T-cell (primary cell): ENCODE data around the gene ZNF507. TPM values are rescaled to one million over a fixed set of nuclear protein-coding genes. Genes with fewer than 3 reads are reported as not detected.

Experiments used
- ATAC-seq, 4 experiments: fragments of 200-7000 bp in 3 of 4; fragments of 150-1000 bp in 1 of 4; cut with Tn5 transposase; replicated peaks in 1 of 4; 1 replicate in 3 of 4; 2 replicates in 1 of 4; pipeline ENCODE4 v1.10.0; 2021; ENCODE audit warnings: moderate library complexity in 3 of 4, mild to moderate bottlenecking in 2 of 4, moderate number of reproducible peaks in 1 of 4
- CTCF ChIA-PET, 2 donors: fragments of 300-600 bp; sonication (Branson Sonifier 250); formaldehyde crosslinking; loops; one replicate each; lab custom pipeline; 2022; ENCODE audit warnings: antibody characterized with exemption in 2 of 2; lab: Charles Lee
- POLR2A ChIA-PET, 2 donors: fragments of 300-600 bp; sonication (Branson Sonifier 250); formaldehyde crosslinking; loops; one replicate each; lab custom pipeline; 2022; ENCODE audit warnings: antibody characterized with exemption in 2 of 2; lab: Charles Lee
- DNase-seq, 35 experiments: peaks; one replicate each; pipeline versions ENCODE4 v3.0.0 to v3.0.0-alpha.2; 2013 to 2023
- H3K27ac ChIP-seq: one replicate; pipeline ENCODE4 v1.5.1; 2013; ENCODE audit warnings: low read length
- H3K27me3 ChIP-seq, 2 experiments: replicated peaks in 1 of 2; 1 replicate in 1 of 2; 2 replicates in 1 of 2; pipeline versions ENCODE4 v1.6.1 to v1.7.0; 2013; ENCODE audit warnings: low read length in 1 of 2, mixed read lengths in 1 of 2; ENCODE audit not compliant: control insufficient read depth in 2 of 2, insufficient read depth in 2 of 2; ENCODE audit errors: extremely low read depth in 1 of 2
- H3K36me3 ChIP-seq, 2 donors: 1 replicate in 1 of 2; 2 replicates in 1 of 2; pipeline versions ENCODE4 v1.6.1 to v1.7.0; 2013; ENCODE audit warnings: low read length in 1 of 2; ENCODE audit not compliant: control insufficient read depth in 2 of 2, insufficient read depth in 1 of 2; ENCODE audit errors: extremely low read depth in 1 of 2
- H3K4me1 ChIP-seq, 2 experiments: 1 replicate in 1 of 2; 2 replicates in 1 of 2; pipeline versions ENCODE4 v1.6.1 to v1.7.0; 2013; ENCODE audit warnings: low read length in 2 of 2, mixed read lengths in 1 of 2; ENCODE audit not compliant: insufficient read depth in 2 of 2, control insufficient read depth in 1 of 2; ENCODE audit errors: extremely low read depth in 1 of 2
- H3K4me3 ChIP-seq, 2 donors: 1 replicate in 1 of 2; 2 replicates in 1 of 2; pipeline versions ENCODE4 v1.5.1 to v1.7.0; 2013; ENCODE audit warnings: mild to moderate bottlenecking in 2 of 2, low read length in 1 of 2, moderate library complexity in 1 of 2; ENCODE audit not compliant: control insufficient read depth in 1 of 2; ENCODE audit errors: extremely low read depth in 1 of 2
- H3K9me3 ChIP-seq: 2 replicates; pipeline ENCODE4 v1.7.0; 2013
- H3K27ac Mint-ChIP-seq, 2 donors: one replicate each; pipeline ENCODE4 v1.8.0; 2020 to 2021; ENCODE audit warnings: mild to moderate bottlenecking in 2 of 2, mixed read lengths in 2 of 2
- H3K27me3 Mint-ChIP-seq, 2 donors: one replicate each; pipeline ENCODE4 v1.8.0; 2021 to 2022; ENCODE audit warnings: mixed read lengths in 2 of 2
- H3K36me3 Mint-ChIP-seq: one replicate; pipeline ENCODE4 v1.8.0; 2021; ENCODE audit warnings: mixed read lengths
- H3K4me1 Mint-ChIP-seq, 3 donors: one replicate each; pipeline ENCODE4 v1.8.0; 2020 to 2022; ENCODE audit warnings: mixed read lengths in 3 of 3, mild to moderate bottlenecking in 1 of 3
- H3K4me3 Mint-ChIP-seq, 3 donors: one replicate each; pipeline ENCODE4 v1.8.0; 2020 to 2022; ENCODE audit warnings: mild to moderate bottlenecking in 3 of 3, mixed read lengths in 3 of 3, moderate library complexity in 3 of 3
- H3K9me3 Mint-ChIP-seq, 3 donors: one replicate each; pipeline ENCODE4 v1.8.0; 2020 to 2022; ENCODE audit warnings: mixed read lengths in 3 of 3
- WGBS: methylation state at CpG from one replicate; pipeline ENCODE4 v1.1.5; 2013; ENCODE audit warnings: missing lambda C conversion rate; ENCODE audit not compliant: insufficient coverage; 5-methylcytosine and 5-hydroxymethylcytosine counted together
- total RNA-seq, 35 experiments: library from RNA in 6 of 35; stranded (reverse) in 6 of 35; fragments of 120-200 nt in 1 of 35; gene quantifications; one replicate each; pipeline versions ENCODE4 v1.2.1 to v1.2.4 and lab custom pipeline; 2013 to 2026

ZNF507 gene
- total RNA-seq, 5 donors from 2014 or later (not counting 1 experiment from before 2014, with no cell fraction given), result 32.6 to 38.2 (median 35.9) TPM

- Histone ChIP-seq H3K9me3 (no peaks in the 10 kb centered on the region), H3K27ac (no peak overlapping the region), H3K36me3 (peaks cover 7 to 75% of the 10 kb centered on the region in 2 donors), H3K4me3 (no peak overlapping the region), H3K4me1 (peaks cover 0 to 4% of the 10 kb centered on the region in 2 experiments), H3K27me3 (no peaks in the 10 kb centered on the region)
- no peak overlapping the region for H3K4me3 Mint-ChIP-seq
- no peaks in the 10 kb centered on the region for H3K9me3 Mint-ChIP-seq
- peaks cover 54 to 80% (median 74%) of the 10 kb centered on the region in 3 donors for H3K4me1 Mint-ChIP-seq
- DNase-seq (no peak), ATAC-seq (no peak)
- peaks cover 72% of the 10 kb centered on the region for H3K36me3 Mint-ChIP-seq
- WGBS, result 94% methylated on average over 5 of the region's 9 CpGs
- H3K27ac Mint-ChIP-seq, result no peak overlapping the region
- H3K27me3 Mint-ChIP-seq, result no peaks in the 10 kb centered on the region
- ChIA-PET CTCF (no interaction called here), POLR2A (no interaction called here)
Measured at GRCh38 chr19:32361574-32362317, 16.3 kb downstream of the ZNF507 start.

- no peak overlapping the region for H3K27ac Mint-ChIP-seq
- H3K36me3 Mint-ChIP-seq, result peaks cover 74% of the 10 kb centered on the region
- Histone ChIP-seq H3K36me3 (peaks cover 7 to 74% of the 10 kb centered on the region in 2 donors), H3K27ac (no peak overlapping the region), H3K4me1 (peaks cover 0 to 4% of the 10 kb centered on the region in 2 experiments), H3K4me3 (no peak overlapping the region), H3K9me3 (no peaks in the 10 kb centered on the region), H3K27me3 (no peaks in the 10 kb centered on the region)
- H3K9me3 Mint-ChIP-seq, result no peaks in the 10 kb centered on the region
- DNase-seq, result no peak
- no peak for ATAC-seq
- no peak overlapping the region for H3K4me3 Mint-ChIP-seq
- H3K27me3 Mint-ChIP-seq, result no peaks in the 10 kb centered on the region
- ChIA-PET CTCF (no interaction called here), POLR2A (no interaction called here)
- 100% methylated on average over 1 of the region's 5 CpGs for WGBS
- H3K4me1 Mint-ChIP-seq, result peaks cover 60 to 81% (median 76%) of the 10 kb centered on the region in 3 donors
Measured at GRCh38 chr19:32362318-32362691, 16.9 kb downstream of the ZNF507 start.

GRCh38 chr19:32363175-32363574 is 17.8 kb downstream of the ZNF507 start:
- WGBS, result no CpG with 5 or more reads among the region's 3 CpGs
- Mint-ChIP-seq H3K27ac (no peak overlapping the region), H3K4me3 (no peak overlapping the region), H3K27me3 (no peaks in the 10 kb centered on the region), H3K36me3 (peaks cover 79% of the 10 kb centered on the region), H3K9me3 (no peaks in the 10 kb centered on the region), H3K4me1 (peaks cover 69 to 84% (median 82%) of the 10 kb centered on the region in 3 donors)
- H3K27ac ChIP-seq, result no peak overlapping the region
- no peak for DNase-seq
- no peaks in the 10 kb centered on the region for H3K9me3 ChIP-seq
- no peak for ATAC-seq
- no peaks in the 10 kb centered on the region for H3K27me3 ChIP-seq
- peaks cover 16 to 73% of the 10 kb centered on the region in 2 donors for H3K36me3 ChIP-seq
- ChIA-PET POLR2A (no interaction called here), CTCF (no interaction called here)
- peaks cover 0 to 3% of the 10 kb centered on the region in 2 experiments for H3K4me1 ChIP-seq
- H3K4me3 ChIP-seq, result no peak overlapping the region

GRCh38 chr19:32363632-32364031 is 18.2 kb downstream of the ZNF507 start:
- WGBS, result no CpG with 5 or more reads among the region's 3 CpGs
- CTCF ChIA-PET, result no interaction called here
- H3K4me1 ChIP-seq, result no peaks in the 10 kb centered on the region
- Mint-ChIP-seq H3K27me3 (no peaks in the 10 kb centered on the region), H3K9me3 (no peaks in the 10 kb centered on the region), H3K27ac (no peak overlapping the region), H3K4me1 (peaks cover 73 to 84% (median 83%) of the 10 kb centered on the region in 3 donors), H3K4me3 (no peak overlapping the region), H3K36me3 (peaks cover 81% of the 10 kb centered on the region)
- no peaks in the 10 kb centered on the region for H3K27me3 ChIP-seq
- ATAC-seq (no peak), DNase-seq (no peak)
- POLR2A ChIA-PET, result no interaction called here
- no peaks in the 10 kb centered on the region for H3K9me3 ChIP-seq
- peaks cover 17 to 70% of the 10 kb centered on the region in 2 donors for H3K36me3 ChIP-seq
- no peak overlapping the region for H3K27ac ChIP-seq
- H3K4me3 ChIP-seq, result no peak overlapping the region

- no peak overlapping the region for H3K27ac ChIP-seq
- H3K4me3 ChIP-seq, result no peak overlapping the region
- H3K36me3 ChIP-seq, result peaks cover 17 to 68% of the 10 kb centered on the region in 2 donors
- ATAC-seq (no peak), DNase-seq (no peak)
- Mint-ChIP-seq H3K9me3 (no peaks in the 10 kb centered on the region), H3K4me3 (no peak overlapping the region), H3K27me3 (no peaks in the 10 kb centered on the region), H3K27ac (no peak overlapping the region), H3K4me1 (peaks cover 73 to 83% (median 82%) of the 10 kb centered on the region in 3 donors), H3K36me3 (peaks cover 77% of the 10 kb centered on the region)
- no peaks in the 10 kb centered on the region for H3K27me3 ChIP-seq
- no peaks in the 10 kb centered on the region for H3K9me3 ChIP-seq
- ChIA-PET POLR2A (interaction anchor here in 1 of 2 donors (0.6 kb wide), 1 partner anchor 20 kb away, joined by 3 read pairs; no protein-coding TSS in a partner anchor), CTCF (no interaction called here)
- no CpG with 5 or more reads among the region's 1 CpG for WGBS
- H3K4me1 ChIP-seq, result no peaks in the 10 kb centered on the region
Measured at GRCh38 chr19:32364040-32364439, 18.6 kb downstream of the ZNF507 start.

- Histone ChIP-seq H3K9me3 (no peaks in the 10 kb centered on the region), H3K36me3 (peaks cover 15 to 68% of the 10 kb centered on the region in 2 donors), H3K27me3 (no peaks in the 10 kb centered on the region), H3K4me1 (no peaks in the 10 kb centered on the region), H3K4me3 (no peak overlapping the region), H3K27ac (no peak overlapping the region)
- Mint-ChIP-seq H3K36me3 (peaks cover 82% of the 10 kb centered on the region), H3K9me3 (no peaks in the 10 kb centered on the region), H3K4me1 (peaks cover 67 to 76% (median 72%) of the 10 kb centered on the region in 3 donors), H3K27ac (no peak overlapping the region), H3K27me3 (no peaks in the 10 kb centered on the region), H3K4me3 (no peak overlapping the region)
- ATAC-seq, result no peak
- POLR2A ChIA-PET, result no interaction called here
- DNase-seq, result no peak
- CTCF ChIA-PET, result interaction anchor here in 1 of 2 donors (0.6 kb wide), 1 partner anchor 202 kb away, joined by 4 read pairs; no protein-coding TSS in a partner anchor
- WGBS, result 100% methylated on average over 3 of the region's 6 CpGs
Measured at GRCh38 chr19:32367063-32367462, 21.7 kb downstream of the ZNF507 start.
